Esophagus muscularis mucosa (tissue), 4 donors: ENCODE data around the gene GLT1D1.

Experiments
- EP300 ChIP-seq: sonication (generic); formaldehyde crosslinking; IDR thresholded peaks from one replicate; pipeline ENCODE4 v1.6.1; 2017; ENCODE audit warnings: antibody characterized with exemption
- POLR2A ChIP-seq: fragments of 450-650 bp; IDR thresholded peaks from one replicate; pipeline ENCODE4 v1.6.1; 2017; ENCODE audit warnings: antibody characterized with exemption, moderate library complexity, mild to moderate bottlenecking, low read depth
- TF ChIP-seq, protein P1 (sequence below), 3 experiments: fragments of 200-600 bp in 2 of 3; fragments of 450-650 bp in 1 of 3; sonication (generic) in 2 of 3; IDR thresholded peaks; one replicate each; pipeline ENCODE4 v1.5.1; 2017 to 2019; ENCODE audit warnings: antibody characterized with exemption in 3 of 3, mild to moderate bottlenecking in 2 of 3, moderate library complexity in 1 of 3

DNA sequence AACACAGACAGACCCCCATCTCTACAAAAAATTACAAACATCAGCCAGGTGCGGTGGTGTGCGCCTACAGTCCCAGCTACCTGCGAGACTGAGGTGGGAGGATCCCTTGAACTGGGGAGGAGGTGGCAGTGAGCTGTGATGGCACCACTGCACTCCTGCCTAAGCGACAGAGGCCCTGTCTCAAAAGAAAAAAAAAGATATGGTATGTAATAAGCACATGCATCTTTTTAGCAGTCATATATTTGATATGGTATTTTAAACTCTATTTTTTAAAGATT is 36.7 kb upstream of the GLT1D1 start:
- TF ChIP-seq, protein P1, sequence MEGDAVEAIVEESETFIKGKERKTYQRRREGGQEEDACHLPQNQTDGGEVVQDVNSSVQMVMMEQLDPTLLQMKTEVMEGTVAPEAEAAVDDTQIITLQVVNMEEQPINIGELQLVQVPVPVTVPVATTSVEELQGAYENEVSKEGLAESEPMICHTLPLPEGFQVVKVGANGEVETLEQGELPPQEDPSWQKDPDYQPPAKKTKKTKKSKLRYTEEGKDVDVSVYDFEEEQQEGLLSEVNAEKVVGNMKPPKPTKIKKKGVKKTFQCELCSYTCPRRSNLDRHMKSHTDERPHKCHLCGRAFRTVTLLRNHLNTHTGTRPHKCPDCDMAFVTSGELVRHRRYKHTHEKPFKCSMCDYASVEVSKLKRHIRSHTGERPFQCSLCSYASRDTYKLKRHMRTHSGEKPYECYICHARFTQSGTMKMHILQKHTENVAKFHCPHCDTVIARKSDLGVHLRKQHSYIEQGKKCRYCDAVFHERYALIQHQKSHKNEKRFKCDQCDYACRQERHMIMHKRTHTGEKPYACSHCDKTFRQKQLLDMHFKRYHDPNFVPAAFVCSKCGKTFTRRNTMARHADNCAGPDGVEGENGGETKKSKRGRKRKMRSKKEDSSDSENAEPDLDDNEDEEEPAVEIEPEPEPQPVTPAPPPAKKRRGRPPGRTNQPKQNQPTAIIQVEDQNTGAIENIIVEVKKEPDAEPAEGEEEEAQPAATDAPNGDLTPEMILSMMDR (IDR thresholded peaks at IDR 0.05), result no peak
- TF ChIP-seq EP300 (no peak), POLR2A (no peak)
